MCF 10A (cell line): Measurements from ENCODE around the gene TFG. TPM values are rescaled to one million over a fixed set of nuclear protein-coding genes. Genes with fewer than 3 reads are reported as not detected.

Experiments
- BruUV-seq: library from RNA; stranded (reverse); fragments of 400-500 nt; replicated peaks from 2 replicates; lab custom pipeline; 2021; lab: Mats Ljungman, UMichigan
- CTCF ChIA-PET: fragments of 300-600 bp; sonication (Branson Sonifier 250); formaldehyde crosslinking; extraction: SDS; loops from one replicate; lab custom pipeline; 2021; ENCODE audit warnings: antibody characterized with exemption, inconsistent platforms; lab: Yijun Ruan, JAX
- POLR2A ChIA-PET: fragments of 300-600, 350-650 bp; sonication (Branson Sonifier 250); formaldehyde crosslinking; extraction: SDS; loops from one replicate; lab custom pipeline; 2020; ENCODE audit warnings: antibody characterized with exemption, inconsistent platforms; lab: Yijun Ruan, JAX
- DNase-seq: peaks from one replicate; pipeline ENCODE4 v3.0.0-alpha.2; 2018; ENCODE audit not compliant: unreplicated experiment
- H3K27ac Mint-ChIP-seq: one replicate; pipeline ENCODE4 v1.8.0; 2022; ENCODE audit warnings: mild to moderate bottlenecking, low read depth, mixed read lengths; ENCODE audit not compliant: unreplicated experiment
- H3K27me3 Mint-ChIP-seq: one replicate; pipeline ENCODE4 v1.8.0; 2022; ENCODE audit warnings: mixed read lengths; ENCODE audit not compliant: insufficient read depth, unreplicated experiment
- H3K36me3 Mint-ChIP-seq: one replicate; pipeline ENCODE4 v1.8.0; 2022; ENCODE audit warnings: mild to moderate bottlenecking, moderate library complexity, mixed read lengths; ENCODE audit not compliant: insufficient read depth, unreplicated experiment
- H3K4me1 Mint-ChIP-seq: one replicate; pipeline ENCODE4 v1.8.0; 2022; ENCODE audit warnings: mixed read lengths; ENCODE audit not compliant: insufficient read depth, unreplicated experiment
- H3K4me3 Mint-ChIP-seq: one replicate; pipeline ENCODE4 v1.8.0; 2022; ENCODE audit warnings: mild to moderate bottlenecking, moderate library complexity, mixed read lengths; ENCODE audit not compliant: unreplicated experiment
- H3K9me3 Mint-ChIP-seq: one replicate; pipeline ENCODE4 v1.8.0; 2022; ENCODE audit warnings: mixed read lengths; ENCODE audit not compliant: unreplicated experiment
- CTCF ChIP-seq: fragments of 200-600 bp; IDR thresholded peaks from one replicate; pipeline ENCODE4 v1.8.0; 2022; ENCODE audit warnings: antibody characterized with exemption, mild to moderate bottlenecking; ENCODE audit not compliant: unreplicated experiment
- intact Hi-C: fragments of 100-400 bp; cut with micrococcal nuclease; formaldehyde crosslinking; loops from 2 replicates; pipeline ENCODE4 v1.14.1; 2022
- total RNA-seq: library from RNA; stranded (reverse); gene quantifications from 2 replicates; pipeline ENCODE4 v1.2.3, GENCODE V29; 2022

Gene TFG
- total RNA-seq, 1 experiment from 2014 or later = 168 TPM

GRCh38 chr3:100740207-100740606 is 30.9 kb downstream of the TFG start:
- no peak for DNase-seq
- TF ChIP-seq CTCF = no peak
- ChIA-PET CTCF (interaction anchor here (0.6 to 3.2 kb wide), 8 partner anchors 13 to 456 kb away, joined by 3 to 11 read pairs (median 4); no protein-coding TSS in a partner anchor), POLR2A (interaction anchor here (0.8 to 1.1 kb wide), 2 partner anchors 8 to 15 kb away, joined by 3 to 4 read pairs; no protein-coding TSS in a partner anchor)
- no TSS peak for BruUV-seq
- no peak overlapping the region for H3K27ac Mint-ChIP-seq
- H3K4me3 Mint-ChIP-seq = no peak overlapping the region
- peaks cover 83% of the 10 kb centered on the region for H3K36me3 Mint-ChIP-seq
- intact Hi-C loops = no loop called here
- H3K27me3 Mint-ChIP-seq = no peaks in the 10 kb centered on the region
- H3K4me1 Mint-ChIP-seq = no peaks in the 10 kb centered on the region
- H3K9me3 Mint-ChIP-seq = no peaks in the 10 kb centered on the region

- POLR2A ChIA-PET = interaction anchor here (0.6 to 1.0 kb wide), 2 partner anchors 9 to 13 kb away, joined by 3 to 4 read pairs; no protein-coding TSS in a partner anchor
- BruUV-seq = no TSS peak
- intact Hi-C loops = no loop called here
- Mint-ChIP-seq H3K36me3 (peaks cover 85% of the 10 kb centered on the region), H3K4me1 (no peaks in the 10 kb centered on the region), H3K27me3 (no peaks in the 10 kb centered on the region), H3K4me3 (no peak overlapping the region), H3K9me3 (no peaks in the 10 kb centered on the region), H3K27ac (no peak overlapping the region)
- DNase-seq = no peak
- CTCF ChIA-PET = interaction anchor here (0.7 to 3.2 kb wide), 7 partner anchors 8 to 453 kb away, joined by 3 to 11 read pairs (median 6); no protein-coding TSS in a partner anchor
- no peak for TF ChIP-seq CTCF
These were observed 34.2 kb downstream of the TFG start for GRCh38 chr3:100743535-100743934.

GRCh38 chr3:100744671-100745070 is 35.4 kb downstream of the TFG start:
- CTCF ChIA-PET = interaction anchor here (0.7 to 1.4 kb wide), 4 partner anchors 52 to 452 kb away, joined by 3 to 8 read pairs (median 4); no protein-coding TSS in a partner anchor
- DNase-seq = no peak
- peaks cover 90% of the 10 kb centered on the region for H3K36me3 Mint-ChIP-seq
- H3K4me3 Mint-ChIP-seq = no peak overlapping the region
- BruUV-seq = no TSS peak
- no peak for TF ChIP-seq CTCF
- no peaks in the 10 kb centered on the region for H3K9me3 Mint-ChIP-seq
- H3K4me1 Mint-ChIP-seq = no peaks in the 10 kb centered on the region
- no peak overlapping the region for H3K27ac Mint-ChIP-seq
- intact Hi-C loops = no loop called here
- POLR2A ChIA-PET = interaction anchor here (1.0 kb wide), 1 partner anchor 8 kb away, joined by 4 read pairs; no protein-coding TSS in a partner anchor
- H3K27me3 Mint-ChIP-seq = no peaks in the 10 kb centered on the region

GRCh38 chr3:100745617-100746016 is 36.3 kb downstream of the TFG start:
- no peak for DNase-seq
- Mint-ChIP-seq H3K4me1 (no peaks in the 10 kb centered on the region), H3K36me3 (peaks cover 91% of the 10 kb centered on the region), H3K9me3 (no peaks in the 10 kb centered on the region), H3K4me3 (no peak overlapping the region), H3K27me3 (no peaks in the 10 kb centered on the region), H3K27ac (no peak overlapping the region)
- POLR2A ChIA-PET = no interaction called here
- intact Hi-C loops = no loop called here
- no peak for TF ChIP-seq CTCF
- BruUV-seq = no TSS peak
- CTCF ChIA-PET = interaction anchor here (0.6 to 1.2 kb wide), 3 partner anchors 51 to 669 kb away, joined by 3 to 4 read pairs (median 4); no protein-coding TSS in a partner anchor
